ENCODE data around the gene NXT1. TPM values are rescaled to one million over a fixed set of nuclear protein-coding genes. Genes with fewer than 3 reads are reported as not detected.

The NXT1 gene
- total and polyA plus RNA-seq, 10 of the 15 experiments (the other 5 are each of a cell fraction or from before 2014, with no cell fraction given) = 10.2 to 66.7 (median 44.0) TPM

DNA sequence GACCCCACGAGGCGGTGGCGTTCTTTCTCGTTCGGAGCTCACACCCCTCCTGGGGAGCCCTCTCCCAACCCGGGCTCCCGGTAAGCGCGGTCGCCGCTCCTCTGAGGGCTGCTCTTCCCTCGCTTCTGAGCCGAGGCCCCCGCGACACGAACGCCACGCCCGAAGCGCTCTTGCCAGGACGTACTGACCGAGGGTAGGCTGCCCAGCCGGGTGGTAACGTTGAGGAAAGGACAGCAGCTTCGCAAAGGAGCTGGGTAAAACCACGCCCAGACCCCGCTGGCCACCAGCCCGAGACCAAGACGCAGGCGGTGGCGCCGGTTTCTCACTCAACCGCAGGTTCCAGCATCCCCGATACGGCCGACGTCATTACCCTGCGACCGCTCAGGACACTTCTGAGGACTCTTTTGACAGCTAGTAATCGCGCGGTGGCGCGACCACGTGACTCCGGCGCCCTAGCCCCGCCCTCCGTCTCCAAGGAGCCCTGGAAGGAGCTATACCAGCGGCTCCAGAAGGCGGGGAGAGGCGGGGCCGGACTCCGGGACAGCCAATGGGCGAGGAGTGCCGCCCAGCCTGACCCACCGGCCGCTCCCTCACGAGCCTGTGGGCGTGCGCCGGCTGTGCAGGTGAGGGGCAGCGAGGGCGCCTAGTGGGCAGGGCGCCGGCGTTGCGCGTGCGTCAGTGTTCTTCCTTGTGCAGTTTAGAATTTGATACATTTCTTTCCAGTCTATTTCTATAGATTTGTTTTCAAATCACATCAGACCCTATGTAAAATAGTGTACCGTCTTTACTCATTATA, 7.4 kb downstream of the NXT1 start (continued):
- TF ChIP-seq, protein P1, sequence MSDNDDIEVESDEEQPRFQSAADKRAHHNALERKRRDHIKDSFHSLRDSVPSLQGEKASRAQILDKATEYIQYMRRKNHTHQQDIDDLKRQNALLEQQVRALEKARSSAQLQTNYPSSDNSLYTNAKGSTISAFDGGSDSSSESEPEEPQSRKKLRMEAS (IDR thresholded peaks at IDR 0.05; ENCODE audit: low read depth, low read length) = no peak; the same call in 1 of the 2 replicates
- TF ChIP-seq MTA2 (IDR thresholded peaks at IDR 0.05; ENCODE audit: low read depth) (no peak), EGR1 (IDR thresholded peaks at IDR 0.05; ENCODE audit: borderline replicate concordance in 1 of 2, low read depth in 2 of 2, low read length in 2 of 2) (no peak), YY1 (IDR thresholded peaks at IDR 0.05; ENCODE audit: low read depth, low read length) (peak; percentile 35; the same call in 1 of the 2 replicates), ZNF687 (IDR thresholded peaks at IDR 0.05) (no peak), MYB (IDR thresholded peaks at IDR 0.05; ENCODE audit: borderline replicate concordance, low read depth, low read length) (no peak), SREBF2 (IDR thresholded peaks at IDR 0.05; ENCODE audit: low read length) (no peak), HDGF (IDR thresholded peaks at IDR 0.05) (0 out of 2 replicates have a peak, but pooled peaks have one; percentile 56), NR2F1 (conservative IDR thresholded peaks at IDR 0.05) (peak; percentile 37), IRF5 (IDR thresholded peaks at IDR 0.05; ENCODE audit: borderline replicate concordance) (peak; percentile 39; the same call in 1 of the 2 replicates), YBX1 (IDR thresholded peaks at IDR 0.05) (no peak), SIX5 (IDR thresholded peaks at IDR 0.05; ENCODE audit: low read depth, low read length, severe bottlenecking) (peak; percentile 21), RB1 (IDR thresholded peaks at IDR 0.05; ENCODE audit: borderline replicate concordance) (no peak; the same call in 1 of the 2 replicates), CHD4 (IDR thresholded peaks at IDR 0.05) (no peak), CEBPB (IDR thresholded peaks at IDR 0.05; ENCODE audit: borderline replicate concordance in 1 of 2, low read depth in 2 of 2, low read length in 2 of 2) (no peak), POU2F2 (IDR thresholded peaks at IDR 0.05; ENCODE audit: borderline replicate concordance, low read depth, low read length) (peak; percentile 38; the same call in 1 of the 3 replicates), RELA (IDR thresholded peaks at IDR 0.05; ENCODE audit: borderline replicate concordance, partially characterized antibody) (peak; percentile 55), HCFC1 (IDR thresholded peaks at IDR 0.05; ENCODE audit: low read length) (peak; percentile 74)
- TF ChIP-seq, protein P2, sequence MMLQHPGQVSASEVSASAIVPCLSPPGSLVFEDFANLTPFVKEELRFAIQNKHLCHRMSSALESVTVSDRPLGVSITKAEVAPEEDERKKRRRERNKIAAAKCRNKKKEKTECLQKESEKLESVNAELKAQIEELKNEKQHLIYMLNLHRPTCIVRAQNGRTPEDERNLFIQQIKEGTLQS (IDR thresholded peaks at IDR 0.05; ENCODE audit: borderline replicate concordance, extremely low read depth, low read depth, low read length) = peak; percentile 90; the same call in 1 of the 2 replicates
- TF ChIP-seq, protein P3, sequence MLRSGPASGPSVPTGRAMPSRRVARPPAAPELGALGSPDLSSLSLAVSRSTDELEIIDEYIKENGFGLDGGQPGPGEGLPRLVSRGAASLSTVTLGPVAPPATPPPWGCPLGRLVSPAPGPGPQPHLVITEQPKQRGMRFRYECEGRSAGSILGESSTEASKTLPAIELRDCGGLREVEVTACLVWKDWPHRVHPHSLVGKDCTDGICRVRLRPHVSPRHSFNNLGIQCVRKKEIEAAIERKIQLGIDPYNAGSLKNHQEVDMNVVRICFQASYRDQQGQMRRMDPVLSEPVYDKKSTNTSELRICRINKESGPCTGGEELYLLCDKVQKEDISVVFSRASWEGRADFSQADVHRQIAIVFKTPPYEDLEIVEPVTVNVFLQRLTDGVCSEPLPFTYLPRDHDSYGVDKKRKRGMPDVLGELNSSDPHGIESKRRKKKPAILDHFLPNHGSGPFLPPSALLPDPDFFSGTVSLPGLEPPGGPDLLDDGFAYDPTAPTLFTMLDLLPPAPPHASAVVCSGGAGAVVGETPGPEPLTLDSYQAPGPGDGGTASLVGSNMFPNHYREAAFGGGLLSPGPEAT (IDR thresholded peaks at IDR 0.05; ENCODE audit: low read depth) = peak; percentile 59; the same call in 1 of the 2 replicates

Measured in GM12878 (cell line).